HepG2 (cell line): ENCODE results near the gene TMEM108. TPM values are rescaled to one million over a fixed set of nuclear protein-coding genes. Genes with fewer than 3 reads are reported as not detected.

ENCODE experiments used
- ATAC-seq: fragments of 200-7000 bp; cut with Tn5 transposase; 3 replicates; pipeline ENCODE4 v1.9.1; 2020; ENCODE audit warnings: mild to moderate bottlenecking, moderate library complexity
- BruUV-seq: library from RNA; stranded (reverse); fragments of 400-500 nt; replicated peaks from 2 replicates; lab custom pipeline; 2021; lab: Mats Ljungman, UMichigan
- CTCF ChIA-PET: fragments of 300-600 bp; formaldehyde crosslinking; extraction: SDS; loops from one replicate; lab custom pipeline; 2021; ENCODE audit warnings: low total read pairs, inconsistent platforms, low intra/inter-chr PET ratio; lab: Yijun Ruan, JAX
- POLR2A ChIA-PET: fragments of 350-600 bp; sonication (Branson Sonifier 250); formaldehyde crosslinking; loops from one replicate; lab custom pipeline; 2020; ENCODE audit warnings: antibody characterized with exemption, inconsistent platforms; lab: Yijun Ruan, JAX
- DNase-seq: peaks from one replicate; pipeline ENCODE4 v3.0.0-alpha.2; 2015; ENCODE audit warnings: low spot score
- FAIRE-seq: peaks from 3 replicates; lab custom pipeline; 2011; peaks lifted over from hg19 to GRCh38; lab: Jason Lieb, UNC
- H2AFZ ChIP-seq: one replicate; pipeline ENCODE4 v1.6.1; 2011; ENCODE audit warnings: low read length, inconsistent platforms
- H3K27ac ChIP-seq: fragments of 300-600 bp; 3 replicates; pipeline ENCODE4 v1.8.0; 2011; ENCODE audit warnings: mixed run types, mild to moderate bottlenecking, mixed read lengths, low read length, inconsistent platforms; ENCODE audit not compliant: insufficient read depth; ENCODE audit errors: extremely low read length
- H3K27me3 ChIP-seq, 2 experiments: fragments of 200-600 bp in 1 of 2; 2 replicates in 1 of 2; 3 replicates in 1 of 2; pipeline versions ENCODE4 v1.6.0 to v1.8.0; 2011; ENCODE audit warnings: low read length in 2 of 2, mild to moderate bottlenecking in 2 of 2, moderate library complexity in 2 of 2, inconsistent platforms in 1 of 2; ENCODE audit not compliant: insufficient read depth in 2 of 2, control insufficient read depth in 1 of 2
- H3K36me3 ChIP-seq, 2 experiments: fragments of 200-600 bp in 1 of 2; replicated peaks in 1 of 2; 2 replicates in 1 of 2; 3 replicates in 1 of 2; pipeline versions ENCODE4 v1.5.1 to v1.8.0; 2011; ENCODE audit warnings: low read length in 2 of 2, inconsistent platforms in 1 of 2; ENCODE audit not compliant: insufficient read depth in 2 of 2, control insufficient read depth in 1 of 2
- H3K4me1 ChIP-seq: 2 replicates; pipeline ENCODE4 v1.5.1; 2012; ENCODE audit warnings: low read length, inconsistent platforms; ENCODE audit not compliant: insufficient read depth
- H3K4me2 ChIP-seq: 2 replicates; pipeline ENCODE4 v1.6.0; 2011; ENCODE audit warnings: low read depth, low read length, inconsistent platforms
- H3K4me3 ChIP-seq, 3 experiments: fragments of 200-600 bp in 1 of 3; sonication (generic), shearing (Covaris generic) in 1 of 3; replicated peaks in 1 of 3; 2 replicates each; pipeline ENCODE4 v1.5.1; 2011 to 2016; ENCODE audit warnings: low read length in 3 of 3, inconsistent platforms in 2 of 3, low read depth in 2 of 3, mild to moderate bottlenecking in 2 of 3, control low read depth in 1 of 3, mixed read lengths in 1 of 3; ENCODE audit not compliant: insufficient read depth in 1 of 3
- H3K79me2 ChIP-seq: one replicate; pipeline ENCODE4 v1.6.1; 2011; ENCODE audit warnings: low read length, inconsistent platforms; ENCODE audit not compliant: insufficient read depth
- H3K9ac ChIP-seq: 2 replicates; pipeline ENCODE4 v1.6.0; 2011; ENCODE audit warnings: mild to moderate bottlenecking, low read depth, low read length, inconsistent platforms; ENCODE audit not compliant: insufficient read depth
- H3K9me3 ChIP-seq: 2 replicates; pipeline ENCODE4 v1.5.1; 2012; ENCODE audit warnings: mild to moderate bottlenecking, low read length
- H4K20me1 ChIP-seq: 2 replicates; pipeline ENCODE4 v1.6.0; 2011; ENCODE audit warnings: inconsistent platforms, mild to moderate bottlenecking, low read length, moderate library complexity; ENCODE audit not compliant: insufficient read depth
- ATF2 ChIP-seq: sonication (generic); formaldehyde crosslinking; IDR thresholded peaks from 2 replicates; pipeline ENCODE4 v1.4.0; 2020; ENCODE audit warnings: missing genetic modification reagents
- BCL3 ChIP-seq: sonication (generic); formaldehyde crosslinking; IDR thresholded peaks from 2 replicates; pipeline ENCODE4 v1.5.1; 2020; ENCODE audit warnings: mild to moderate bottlenecking, missing genetic modification reagents, moderate library complexity
- RELA ChIP-seq: sonication (generic); formaldehyde crosslinking; IDR thresholded peaks from 2 replicates; pipeline ENCODE4 v1.4.0; 2020; ENCODE audit warnings: missing genetic modification reagents
- RNF219 ChIP-seq: sonication (generic); formaldehyde crosslinking; IDR thresholded peaks from 2 replicates; pipeline ENCODE4 v1.5.0; 2020; ENCODE audit warnings: mild to moderate bottlenecking, missing genetic modification reagents
- ZNF260 ChIP-seq: sonication (generic); formaldehyde crosslinking; IDR thresholded peaks from 2 replicates; pipeline ENCODE4 v1.4.0; 2020; ENCODE audit warnings: missing genetic modification reagents, low read depth, mild to moderate bottlenecking, borderline replicate concordance
- ZNF710 ChIP-seq: sonication (generic); formaldehyde crosslinking; IDR thresholded peaks from 2 replicates; pipeline ENCODE4 v1.5.0; 2020; ENCODE audit warnings: mild to moderate bottlenecking, missing genetic modification reagents, borderline replicate concordance
- ZSCAN25 ChIP-seq: sonication (generic); formaldehyde crosslinking; IDR thresholded peaks from 2 replicates; pipeline ENCODE4 v1.8.0; 2022; ENCODE audit warnings: mild to moderate bottlenecking, missing genetic modification reagents
- WGBS: methylation state at CpG from one replicate; pipeline ENCODE4 v1.1.6; 2017; ENCODE audit warnings: low lambda C conversion rate; 5-methylcytosine and 5-hydroxymethylcytosine counted together
- in situ Hi-C: cut with HindIII; loops from 2 replicates; pipeline ENCODE4 v1.10.0; 2017; ENCODE audit warnings: low pct_unique_long_range_greater_than_20kb; ENCODE audit not compliant: extremely low pct_ligation_motif_present
- intact Hi-C: fragments of 100-400 bp; cut with micrococcal nuclease; formaldehyde crosslinking; loops from one replicate; pipeline ENCODE4 v1.10.0; 2022; ENCODE audit not compliant: unreplicated experiment
- polyA plus RNA-seq, 8 experiments: library from polyadenylated mRNA; depleted of rRNA in 3 of 8; stranded (reverse) in 7 of 8; unstranded in 1 of 8; fragments of >200 nt; fragmentation: Illumina TruSeq in 4 of 8; extraction: Trizol in 4 of 8; gene quantifications; 2 replicates each; pipeline versions ENCODE4 v1.2.1 to v1.2.3, GENCODE V29; 2011 to 2016; ENCODE audit warnings: low read depth in 4 of 8, missing spikeins in 1 of 8, mixed read lengths in 1 of 8; ENCODE audit not compliant: insufficient read depth in 1 of 8
- total RNA-seq, 5 experiments: library from RNA; depleted of rRNA; stranded (reverse); fragments of >200 nt; fragmentation: Illumina TruSeq; extraction: Trizol; gene quantifications; 2 replicates each; pipeline ENCODE4 v1.2.3, GENCODE V29; 2016; ENCODE audit warnings: low read depth in 1 of 5

Gene TMEM108
- total and polyA plus RNA-seq, 2 of the 13 experiments (the other 11 are each of a cell fraction or from before 2014, with no cell fraction given), result not detected

GRCh38 chr3:133210656-133211055, 172.5 kb downstream of the TMEM108 start:
- H3K36me3 ChIP-seq, result no peaks in the 10 kb centered on the region
- FAIRE-seq (no peak), DNase-seq (no peak), ATAC-seq (no peak)
- intact Hi-C loops, result no loop called here
- no peak overlapping the region for H3K4me3 ChIP-seq
- 1% methylated on average over 4 of the region's 4 CpGs for WGBS
- no peak overlapping the region for H3K27ac ChIP-seq
- H3K4me1 ChIP-seq, result no peaks in the 10 kb centered on the region
- H3K4me2 ChIP-seq, result no peak overlapping the region
- TF ChIP-seq ZNF260 (CRISPR knock-in tag) (no peak), RNF219 (no peak), BCL3 (CRISPR knock-in tag) (no peak), ZNF710 (no peak), ZSCAN25 (CRISPR knock-in tag) (no peak), RELA (CRISPR knock-in tag) (no peak), ATF2 (CRISPR knock-in tag) (no peak)
- TF ChIP-seq, all 625 proteins: peak for 0
- ChIA-PET CTCF (no interaction called here), POLR2A (no interaction called here)
- no TSS peak for BruUV-seq
- no peak overlapping the region for H3K9ac ChIP-seq
- no peaks in the 10 kb centered on the region for H3K9me3 ChIP-seq
- no peaks in the 10 kb centered on the region for H3K79me2 ChIP-seq
- no peak overlapping the region for H2AFZ ChIP-seq
- in situ Hi-C loops, result no loop called here
- no peaks in the 10 kb centered on the region; a peak in 1 of 5 replicates for H3K27me3 ChIP-seq
- H4K20me1 ChIP-seq, result no peaks in the 10 kb centered on the region
